SK-N-SH (cell line): Measurements from ENCODE around the gene INO80.

Experiments
- ELF1 ChIP-seq: IDR thresholded peaks from 2 replicates; pipeline ENCODE4 v1.4.0; 2012
- FOSL2 ChIP-seq: IDR thresholded peaks from 2 replicates; pipeline ENCODE4 v1.4.0; 2012; ENCODE audit warnings: low read depth, mild to moderate bottlenecking, moderate library complexity, borderline replicate concordance
- MXI1 ChIP-seq: IDR thresholded peaks from 2 replicates; pipeline ENCODE4 v1.6.1; 2012; ENCODE audit warnings: mild to moderate bottlenecking, low read depth, low read length, improper control_type of control experiment
- NRF1 ChIP-seq: IDR thresholded peaks from 2 replicates; pipeline ENCODE4 v1.6.1; 2012; ENCODE audit warnings: low read depth, mild to moderate bottlenecking, low read length
- POLR2AphosphoS5 ChIP-seq: IDR thresholded peaks from 2 replicates; pipeline ENCODE4 v1.6.1; 2012; ENCODE audit warnings: low read depth, low read length
- RAD21 ChIP-seq: IDR thresholded peaks from 2 replicates; pipeline ENCODE4 v1.6.1; 2012; ENCODE audit warnings: mild to moderate bottlenecking, low read length
- TAF1 ChIP-seq: IDR thresholded peaks from 2 replicates; pipeline ENCODE4 v1.6.1; 2012; ENCODE audit warnings: low read depth, mild to moderate bottlenecking, low read length, moderate library complexity, borderline replicate concordance
- TEAD4 ChIP-seq: IDR thresholded peaks from 2 replicates; pipeline ENCODE4 v1.4.0; 2012; ENCODE audit warnings: mild to moderate bottlenecking, borderline replicate concordance; ENCODE audit not compliant: insufficient read depth
- YY1 ChIP-seq: IDR thresholded peaks from 2 replicates; pipeline ENCODE4 v1.4.0; 2012; ENCODE audit warnings: low read depth, mild to moderate bottlenecking
- TF ChIP-seq, protein P1 (sequence below): fragments of 200-600 bp; sonication (generic); IDR thresholded peaks from 2 replicates; pipeline ENCODE4 v1.6.1; 2017; ENCODE audit warnings: antibody characterized with exemption, mild to moderate bottlenecking, moderate library complexity
- TF ChIP-seq, protein P2 (sequence below): IDR thresholded peaks from 2 replicates; pipeline ENCODE4 v1.4.0; 2012; ENCODE audit warnings: low read depth

DNA sequence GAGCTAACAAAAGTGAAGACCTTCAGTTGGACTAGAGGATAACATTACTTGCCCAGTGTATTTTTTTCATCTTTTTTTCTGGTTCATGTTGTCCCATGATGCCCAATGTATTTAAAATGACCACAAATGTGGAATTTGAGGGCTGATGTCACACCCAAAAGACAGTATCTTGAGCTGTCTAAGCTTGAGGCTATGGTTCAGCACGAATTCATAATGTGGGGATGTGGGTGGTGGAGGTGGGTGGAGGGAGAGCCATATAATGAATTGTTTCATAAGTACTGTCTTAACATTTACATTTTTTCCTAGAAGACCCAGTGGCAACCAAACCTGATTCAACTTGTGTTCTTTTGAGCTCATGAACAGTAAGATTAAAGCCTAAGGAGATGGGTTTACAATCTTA, 125.3 kb downstream of the INO80 start:
- no peak for TF ChIP-seq FOSL2
- TF ChIP-seq RAD21 = no peak
- TF ChIP-seq, protein P1, sequence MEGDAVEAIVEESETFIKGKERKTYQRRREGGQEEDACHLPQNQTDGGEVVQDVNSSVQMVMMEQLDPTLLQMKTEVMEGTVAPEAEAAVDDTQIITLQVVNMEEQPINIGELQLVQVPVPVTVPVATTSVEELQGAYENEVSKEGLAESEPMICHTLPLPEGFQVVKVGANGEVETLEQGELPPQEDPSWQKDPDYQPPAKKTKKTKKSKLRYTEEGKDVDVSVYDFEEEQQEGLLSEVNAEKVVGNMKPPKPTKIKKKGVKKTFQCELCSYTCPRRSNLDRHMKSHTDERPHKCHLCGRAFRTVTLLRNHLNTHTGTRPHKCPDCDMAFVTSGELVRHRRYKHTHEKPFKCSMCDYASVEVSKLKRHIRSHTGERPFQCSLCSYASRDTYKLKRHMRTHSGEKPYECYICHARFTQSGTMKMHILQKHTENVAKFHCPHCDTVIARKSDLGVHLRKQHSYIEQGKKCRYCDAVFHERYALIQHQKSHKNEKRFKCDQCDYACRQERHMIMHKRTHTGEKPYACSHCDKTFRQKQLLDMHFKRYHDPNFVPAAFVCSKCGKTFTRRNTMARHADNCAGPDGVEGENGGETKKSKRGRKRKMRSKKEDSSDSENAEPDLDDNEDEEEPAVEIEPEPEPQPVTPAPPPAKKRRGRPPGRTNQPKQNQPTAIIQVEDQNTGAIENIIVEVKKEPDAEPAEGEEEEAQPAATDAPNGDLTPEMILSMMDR = no peak
- no peak for TF ChIP-seq TAF1
- TF ChIP-seq MXI1 = no peak
- TF ChIP-seq NRF1 = no peak
- no peak for TF ChIP-seq YY1
- TF ChIP-seq POLR2AphosphoS5 = no peak
- no peak for TF ChIP-seq ELF1
- TF ChIP-seq, protein P2, sequence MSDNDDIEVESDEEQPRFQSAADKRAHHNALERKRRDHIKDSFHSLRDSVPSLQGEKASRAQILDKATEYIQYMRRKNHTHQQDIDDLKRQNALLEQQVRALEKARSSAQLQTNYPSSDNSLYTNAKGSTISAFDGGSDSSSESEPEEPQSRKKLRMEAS = no peak
- TF ChIP-seq TEAD4 = no peak
